H1 (cell line): ENCODE data around the gene CRYBG1. TPM values are rescaled to one million over a fixed set of nuclear protein-coding genes. Genes with fewer than 3 reads are reported as not detected.

ENCODE experiments used
- CBX5 ChIP-seq: fragments of 300-800, 300-1000 bp; sonication (generic); IDR thresholded peaks from 2 replicates; pipeline ENCODE4 v1.7.1; 2016; ENCODE audit warnings: antibody characterized with exemption, low read length, low read depth
- MAX ChIP-seq: IDR thresholded peaks from 2 replicates; pipeline ENCODE4 v1.6.1; 2012; ENCODE audit warnings: inconsistent platforms
- RAD21 ChIP-seq, 2 experiments: IDR thresholded peaks in 1 of 2; conservative IDR thresholded peaks in 1 of 2; 2 replicates each; pipeline ENCODE4 v1.6.1; 2011; ENCODE audit warnings: low read depth in 2 of 2, low read length in 2 of 2, improper control_type of control experiment in 1 of 2, inconsistent platforms in 1 of 2, mild to moderate bottlenecking in 1 of 2, moderate library complexity in 1 of 2
- RBBP5 ChIP-seq: IDR thresholded peaks from 2 replicates; pipeline ENCODE4 v1.7.1; 2012; ENCODE audit warnings: low read depth, mild to moderate bottlenecking, inconsistent platforms, low read length, moderate library complexity, borderline replicate concordance
- polyA plus RNA-seq, 7 experiments: library from polyadenylated mRNA; depleted of rRNA in 3 of 7; stranded (reverse) in 5 of 7; unstranded in 2 of 7; fragments of >200 nt in 5 of 7; fragments of 200-250 nt in 2 of 7; gene quantifications; 1 replicate in 5 of 7; 2 replicates in 1 of 7; 4 replicates in 1 of 7; pipeline versions ENCODE4 v1.2.1 to v1.2.3, GENCODE V29; 2011 to 2013; ENCODE audit warnings: missing spikeins in 2 of 7, mixed read lengths in 2 of 7
- total RNA-seq: library from RNA; stranded (reverse); fragmentation: NEBNext Ultra II Directional; extraction: Animal tissue kit (Norgen Biotek cat#: 25700); gene quantifications from 2 replicates; pipeline ENCODE4 v1.2.1, GENCODE V29; 2021

CRYBG1 gene
- total and polyA plus RNA-seq, 2 of the 8 experiments (the other 6 are each of a cell fraction or from before 2014, with no cell fraction given) = 2.2 to 11.6 TPM

- TF ChIP-seq RAD21 (IDR thresholded peaks at IDR 0.05 in 1 of 2, conservative IDR thresholded peaks at IDR 0.05 in 1 of 2; ENCODE audit: low read depth in 2 of 2, low read length in 2 of 2) = peak in 1 of 2 experiments; percentile 27; a peak in 2 of 4 replicates
- TF ChIP-seq RBBP5 = peak; percentile 88
- TF ChIP-seq MAX = 0 out of 2 replicates have a peak, but pooled peaks have one; percentile 64
- no peak for TF ChIP-seq CBX5
Observed at GRCh38 chr6:106512048-106512967, 151.8 kb downstream of the CRYBG1 start (continued).
